GM10847 (cell line): ENCODE results near the gene SIGLEC12.

Source experiments
- POLR2A ChIP-seq: IDR thresholded peaks from 2 replicates; pipeline ENCODE4 v1.6.1; 2011; ENCODE audit not compliant: insufficient read length; ENCODE audit errors: extremely low read depth

SIGLEC12 gene

GRCh38 chr19:51472607-51473006, 29.0 kb downstream of the SIGLEC12 start:
- TF ChIP-seq POLR2A, result no peak

- TF ChIP-seq POLR2A, result no peak
Observed at GRCh38 chr19:51471527-51471926, 30.1 kb downstream of the SIGLEC12 start.

GRCh38 chr19:51470966-51471365, 30.6 kb downstream of the SIGLEC12 start:
- no peak for TF ChIP-seq POLR2A

- TF ChIP-seq POLR2A, result no peak
Observed at GRCh38 chr19:51469629-51470028, 32.0 kb downstream of the SIGLEC12 start.

GRCh38 chr19:51469162-51469561, 32.4 kb downstream of the SIGLEC12 start:
- TF ChIP-seq POLR2A, result no peak

- no peak for TF ChIP-seq POLR2A
Observed at GRCh38 chr19:51468545-51468920, 33.1 kb downstream of the SIGLEC12 start.

GRCh38 chr19:51467864-51468544, 33.6 kb downstream of the SIGLEC12 start:
- no peak for TF ChIP-seq POLR2A

GRCh38 chr19:51466723-51467122, 34.9 kb downstream of the SIGLEC12 start:
- no peak for TF ChIP-seq POLR2A

- no peak for TF ChIP-seq POLR2A
Observed at GRCh38 chr19:51462681-51463080, 38.9 kb downstream of the SIGLEC12 start.

GRCh38 chr19:51462276-51462675, 39.3 kb downstream of the SIGLEC12 start:
- no peak for TF ChIP-seq POLR2A

GRCh38 chr19:51461723-51462161, 39.9 kb downstream of the SIGLEC12 start:
- no peak for TF ChIP-seq POLR2A

- TF ChIP-seq POLR2A, result no peak
Observed at GRCh38 chr19:51460164-51460992, 41.2 kb downstream of the SIGLEC12 start.

GRCh38 chr19:51458899-51459505, 42.6 kb downstream of the SIGLEC12 start:
- TF ChIP-seq POLR2A, result no peak

- TF ChIP-seq POLR2A, result no peak
Observed at GRCh38 chr19:51458051-51458645, 43.5 kb downstream of the SIGLEC12 start, which contains the start of gene SIGLEC8. SIGLEC8 (minus strand) TSS chr19:51458454; CDS start chr19:51458387, 67 bp downstream.

- no peak for TF ChIP-seq POLR2A
Observed at GRCh38 chr19:51457351-51458013, 44.1 kb downstream of the SIGLEC12 start.
